DOHH2 (cell line): ENCODE results near the gene PPM1N.

Source experiments
- H3F3A ChIP-seq: fragments of 200-600 bp; sonication (generic), shearing (Covaris generic); 2 replicates; pipeline ENCODE4 v1.6.0; 2016; ENCODE audit warnings: antibody characterized with exemption, mild to moderate bottlenecking; ENCODE audit not compliant: control insufficient read depth, insufficient read depth
- H3K27ac ChIP-seq: fragments of 200-600 bp; sonication (generic); 2 replicates; pipeline ENCODE4 v1.5.1; 2014; ENCODE audit warnings: low read depth, mild to moderate bottlenecking, low read length, moderate library complexity
- H3K27me3 ChIP-seq: fragments of 200-600 bp; sonication (generic); 2 replicates; pipeline ENCODE4 v1.6.1; 2014; ENCODE audit warnings: mild to moderate bottlenecking, low read length, mixed read lengths; ENCODE audit not compliant: control insufficient read depth
- H3K36me3 ChIP-seq: fragments of 200-600 bp; sonication (generic); 2 replicates; pipeline ENCODE4 v1.6.1; 2014; ENCODE audit warnings: mild to moderate bottlenecking, low read length, moderate library complexity, mixed read lengths; ENCODE audit not compliant: control insufficient read depth
- H3K4me1 ChIP-seq: fragments of 200-600 bp; sonication (generic); 2 replicates; pipeline ENCODE4 v1.6.1; 2014; ENCODE audit warnings: mild to moderate bottlenecking, low read length, mixed read lengths; ENCODE audit not compliant: control insufficient read depth
- H3K4me2 ChIP-seq: fragments of 200-600 bp; sonication (generic); 2 replicates; pipeline ENCODE4 v1.6.0; 2014; ENCODE audit warnings: mild to moderate bottlenecking, low read length, moderate library complexity
- H3K4me3 ChIP-seq: fragments of 200-600 bp; sonication (generic); 2 replicates; pipeline ENCODE4 v1.5.1; 2014; ENCODE audit warnings: mild to moderate bottlenecking, low read length, mixed read lengths
- H3K79me2 ChIP-seq: fragments of 200-600 bp; sonication (generic); 2 replicates; pipeline ENCODE4 v1.6.1; 2014; ENCODE audit warnings: mild to moderate bottlenecking, low read length, mixed read lengths; ENCODE audit not compliant: control insufficient read depth
- H3K9me2 ChIP-seq: fragments of 200-600 bp; sonication (generic); replicated peaks from 2 replicates; pipeline ENCODE4 v1.6.1; 2014; ENCODE audit warnings: mild to moderate bottlenecking, low read length, mixed read lengths; ENCODE audit not compliant: control insufficient read depth
- H3K9me3 ChIP-seq: fragments of 200-600 bp; sonication (generic); 2 replicates; pipeline ENCODE4 v1.6.1; 2014; ENCODE audit warnings: antibody characterized with exemption, low read length, mixed read lengths; ENCODE audit not compliant: control insufficient read depth, insufficient read depth
- H4K20me1 ChIP-seq: fragments of 200-600 bp; sonication (generic); 2 replicates; pipeline ENCODE4 v1.6.0; 2014; ENCODE audit warnings: low read depth, mild to moderate bottlenecking, antibody characterized with exemption, low read length, moderate library complexity; ENCODE audit not compliant: control insufficient read depth, insufficient read depth
- EZH2phosphoT487 ChIP-seq: fragments of 200-600 bp; sonication (generic); IDR thresholded peaks from 2 replicates; pipeline ENCODE4 v1.6.1; 2017; ENCODE audit warnings: borderline replicate concordance, mild to moderate bottlenecking, antibody characterized with exemption, low read length, moderate library complexity, mixed read lengths
- TF ChIP-seq, protein P1 (sequence below): fragments of 200-600 bp; sonication (generic); IDR thresholded peaks from one replicate; pipeline ENCODE4 v1.5.1; 2014; ENCODE audit warnings: antibody characterized with exemption, mild to moderate bottlenecking, low read depth, low read length; ENCODE audit not compliant: poor library complexity, severe bottlenecking

PPM1N gene

DNA sequence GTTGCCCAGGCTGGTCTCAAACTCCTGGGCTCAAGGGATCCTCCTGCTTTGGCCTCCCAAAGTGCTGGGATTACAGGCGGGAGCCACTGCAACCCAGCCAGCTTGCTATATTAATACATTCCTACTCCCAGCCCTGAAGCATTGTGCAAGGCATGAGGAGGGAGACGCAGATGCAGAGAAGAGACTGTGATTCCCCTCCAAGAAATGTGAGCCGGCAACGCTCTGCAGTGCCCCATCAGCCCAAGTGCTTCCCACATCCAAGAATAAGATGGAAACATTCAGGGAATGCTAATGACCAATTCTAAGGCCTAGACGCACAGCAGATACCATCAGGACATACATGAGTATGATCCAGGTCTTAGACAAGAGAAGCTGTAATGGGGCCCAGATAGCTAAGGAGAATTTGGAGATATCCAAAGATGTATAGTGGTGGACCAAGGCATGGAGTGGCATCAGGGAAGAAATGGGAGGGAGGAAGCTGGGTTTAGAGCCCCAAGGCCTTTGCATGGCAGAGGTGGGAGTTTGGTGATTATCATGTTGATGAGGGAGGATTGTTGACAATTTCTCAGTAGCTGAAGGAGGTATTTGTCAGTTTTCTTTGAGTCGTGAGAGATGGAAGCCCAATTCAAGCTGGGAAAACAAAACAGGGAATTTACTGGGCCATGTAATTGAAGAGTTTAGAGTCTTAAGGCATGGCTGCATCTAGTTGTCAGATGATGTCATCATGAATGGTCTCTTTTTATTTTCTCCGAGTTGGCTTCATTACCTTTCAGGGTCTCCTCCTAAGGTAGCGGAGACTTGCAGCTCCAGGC is 2.9 kb downstream of the PPM1N start:
- Histone ChIP-seq H4K20me1 (no peaks in the 10 kb centered on the region), H3K9me3 (no peaks in the 10 kb centered on the region), H3K79me2 (no peaks in the 10 kb centered on the region), H3F3A (peaks cover 5% of the 10 kb centered on the region), H3K36me3 (no peaks in the 10 kb centered on the region), H3K27me3 (peaks cover 5% of the 10 kb centered on the region), H3K4me1 (peaks cover 59% of the 10 kb centered on the region), H3K4me2 (no peak overlapping the region), H3K4me3 (no peak overlapping the region), H3K27ac (no peak overlapping the region), H3K9me2 (no peaks in the 10 kb centered on the region)
- TF ChIP-seq, protein P1, sequence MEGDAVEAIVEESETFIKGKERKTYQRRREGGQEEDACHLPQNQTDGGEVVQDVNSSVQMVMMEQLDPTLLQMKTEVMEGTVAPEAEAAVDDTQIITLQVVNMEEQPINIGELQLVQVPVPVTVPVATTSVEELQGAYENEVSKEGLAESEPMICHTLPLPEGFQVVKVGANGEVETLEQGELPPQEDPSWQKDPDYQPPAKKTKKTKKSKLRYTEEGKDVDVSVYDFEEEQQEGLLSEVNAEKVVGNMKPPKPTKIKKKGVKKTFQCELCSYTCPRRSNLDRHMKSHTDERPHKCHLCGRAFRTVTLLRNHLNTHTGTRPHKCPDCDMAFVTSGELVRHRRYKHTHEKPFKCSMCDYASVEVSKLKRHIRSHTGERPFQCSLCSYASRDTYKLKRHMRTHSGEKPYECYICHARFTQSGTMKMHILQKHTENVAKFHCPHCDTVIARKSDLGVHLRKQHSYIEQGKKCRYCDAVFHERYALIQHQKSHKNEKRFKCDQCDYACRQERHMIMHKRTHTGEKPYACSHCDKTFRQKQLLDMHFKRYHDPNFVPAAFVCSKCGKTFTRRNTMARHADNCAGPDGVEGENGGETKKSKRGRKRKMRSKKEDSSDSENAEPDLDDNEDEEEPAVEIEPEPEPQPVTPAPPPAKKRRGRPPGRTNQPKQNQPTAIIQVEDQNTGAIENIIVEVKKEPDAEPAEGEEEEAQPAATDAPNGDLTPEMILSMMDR = no peak
- TF ChIP-seq EZH2phosphoT487 = no peak

DNA sequence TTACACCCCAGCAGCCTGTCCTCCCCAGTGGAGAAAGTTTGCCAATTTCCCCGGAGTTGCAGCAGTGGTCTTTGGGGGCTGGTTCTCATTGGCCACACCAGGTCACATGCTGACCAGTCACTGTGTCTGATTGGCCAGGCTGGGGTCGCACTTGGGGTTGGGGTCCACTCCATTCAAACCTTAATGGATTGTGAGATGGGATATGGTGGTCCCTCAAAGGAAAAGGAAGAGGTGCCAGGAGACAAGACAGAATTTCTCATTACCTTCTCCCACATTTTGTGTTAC is 3.4 kb downstream of the PPM1N start:
- H3F3A ChIP-seq = peaks cover 5% of the 10 kb centered on the region
- no peaks in the 10 kb centered on the region for H3K9me3 ChIP-seq
- H3K9me2 ChIP-seq = no peaks in the 10 kb centered on the region
- H3K4me1 ChIP-seq = peaks cover 55% of the 10 kb centered on the region
- H3K4me3 ChIP-seq = no peak overlapping the region
- H3K36me3 ChIP-seq = no peaks in the 10 kb centered on the region
- H3K27me3 ChIP-seq = no peaks in the 10 kb centered on the region; the same call in 1 of the 2 replicates
- TF ChIP-seq EZH2phosphoT487 = no peak
- TF ChIP-seq, protein P1 = no peak
- H3K4me2 ChIP-seq = no peak overlapping the region
- no peak overlapping the region for H3K27ac ChIP-seq
- no peaks in the 10 kb centered on the region for H4K20me1 ChIP-seq
- no peaks in the 10 kb centered on the region for H3K79me2 ChIP-seq

DNA sequence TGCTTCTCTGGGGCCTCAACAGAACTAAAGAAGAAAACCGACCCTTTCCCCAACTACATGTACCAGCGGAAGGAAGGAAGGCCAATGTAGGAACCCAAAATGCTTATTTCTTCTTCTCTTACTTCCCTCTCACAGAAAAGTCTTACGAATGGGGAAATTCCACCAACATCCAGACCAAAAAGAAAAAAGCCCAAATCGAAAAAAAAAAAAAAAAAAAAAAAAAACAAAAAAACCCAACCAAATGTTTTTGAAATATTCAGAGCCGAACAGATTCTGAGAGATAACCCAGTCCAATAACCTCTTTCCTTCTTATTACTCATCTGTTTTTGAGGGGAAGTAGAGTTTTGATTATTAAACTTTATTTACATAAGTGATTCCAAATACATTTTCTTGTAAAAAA is 3.9 kb downstream of the PPM1N start:
- H3K27ac ChIP-seq = no peak overlapping the region
- H3K4me2 ChIP-seq = no peak overlapping the region
- H3K79me2 ChIP-seq = no peaks in the 10 kb centered on the region
- no peaks in the 10 kb centered on the region for H3K27me3 ChIP-seq
- H4K20me1 ChIP-seq = no peaks in the 10 kb centered on the region
- no peaks in the 10 kb centered on the region for H3K9me3 ChIP-seq
- H3K36me3 ChIP-seq = no peaks in the 10 kb centered on the region
- no peak for TF ChIP-seq EZH2phosphoT487
- TF ChIP-seq, protein P1 = no peak
- H3K9me2 ChIP-seq = no peaks in the 10 kb centered on the region
- peaks cover 5% of the 10 kb centered on the region for H3F3A ChIP-seq
- H3K4me3 ChIP-seq = no peak overlapping the region
- peaks cover 54% of the 10 kb centered on the region for H3K4me1 ChIP-seq
